GM18511 (cell line): ENCODE data around the gene ZNF248.

Source experiments
- ATAC-seq: cut with Tn5 transposase; IDR thresholded peaks from one replicate; pipeline ENCODE4 v1.9.1; 2021; ENCODE audit warnings: mild to moderate bottlenecking, moderate library complexity; ENCODE audit not compliant: unreplicated experiment

The ZNF248 gene

GRCh38 chr10:37826806-37827205 is 30.6 kb downstream of the ZNF248 start:
- no peak for ATAC-seq

DNA sequence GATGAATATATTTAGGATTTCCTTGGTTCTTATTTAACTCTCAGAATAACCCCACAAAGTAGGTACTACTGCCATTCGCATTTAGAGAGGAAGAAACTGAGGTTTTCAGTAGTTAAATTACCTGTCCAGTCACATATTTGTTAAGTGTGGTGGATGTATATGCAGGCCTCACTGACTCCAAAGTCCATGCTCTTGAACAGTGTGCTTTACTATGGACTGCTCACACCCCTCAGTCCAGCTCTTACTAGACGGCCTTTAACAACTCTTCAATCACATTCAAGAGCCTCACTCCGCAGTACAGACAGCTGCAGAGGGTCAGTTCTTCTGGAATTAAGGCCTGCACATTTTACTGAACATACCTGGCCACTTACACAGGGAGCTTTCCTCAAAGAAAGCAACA is 36.2 kb downstream of the ZNF248 start:
- no peak for ATAC-seq

- no peak for ATAC-seq
These were observed 37.6 kb downstream of the ZNF248 start for GRCh38 chr10:37819797-37820196.

- ATAC-seq = no peak
These were observed 41.1 kb downstream of the ZNF248 start for GRCh38 chr10:37816290-37816689.

DNA sequence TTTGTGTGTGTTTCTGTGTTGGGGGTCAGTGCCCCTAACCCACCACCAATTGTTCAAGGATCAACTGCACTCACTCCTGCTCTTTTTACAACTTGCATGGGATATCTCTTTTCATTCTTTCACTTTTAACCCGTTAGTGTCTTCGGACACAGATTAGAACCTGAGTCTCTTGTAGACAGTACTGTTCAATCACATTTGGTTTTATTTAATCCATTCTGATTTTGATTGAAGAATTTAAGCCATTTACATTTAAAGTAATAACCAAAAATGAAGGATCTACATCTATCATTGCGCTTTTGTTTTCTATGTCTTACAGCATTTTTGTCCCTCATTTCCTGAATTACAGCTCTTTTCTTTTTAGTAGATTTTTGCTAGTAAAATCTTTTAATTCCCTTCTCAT is 43.6 kb downstream of the ZNF248 start:
- no peak for ATAC-seq

DNA sequence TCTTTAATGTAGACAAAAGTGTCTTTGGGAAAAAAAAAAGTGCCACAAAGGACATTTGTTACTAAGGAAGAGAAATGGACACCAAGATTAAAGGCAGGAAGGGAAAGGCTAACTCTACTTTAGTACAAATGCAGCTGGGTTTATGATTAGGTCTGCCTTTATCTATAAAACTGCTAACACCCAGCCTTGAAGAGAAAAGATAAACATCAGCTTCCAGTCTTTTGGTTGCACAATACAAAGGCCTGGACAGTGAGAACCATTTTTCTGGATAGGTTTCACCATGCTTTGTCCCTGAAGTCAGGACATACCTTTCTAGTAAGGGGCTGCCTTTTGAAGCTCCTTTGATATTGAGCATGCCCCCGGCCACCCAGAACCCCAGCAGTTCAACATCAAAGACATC is 45.1 kb downstream of the ZNF248 start:
- no peak for ATAC-seq

DNA sequence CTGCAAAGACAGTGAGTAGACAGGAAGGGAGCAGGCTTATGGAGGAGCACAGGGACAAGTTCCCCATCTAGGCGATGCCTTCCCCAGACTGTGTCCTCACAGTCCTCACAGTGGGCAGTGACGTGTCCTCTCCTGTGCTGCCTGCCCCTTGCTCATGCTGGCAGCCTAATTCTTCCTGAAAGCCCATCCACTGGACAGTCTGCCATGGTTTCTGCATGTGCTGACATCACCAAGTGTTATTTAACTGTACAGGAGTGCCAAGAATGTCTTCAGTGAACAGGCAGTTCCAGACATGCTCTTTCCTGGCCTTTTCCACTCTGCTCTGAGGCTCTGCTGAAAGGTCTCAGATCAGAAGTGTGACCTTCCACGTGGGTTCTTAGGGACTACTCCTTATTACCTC is 54.1 kb downstream of the ZNF248 start:
- no peak for ATAC-seq

DNA sequence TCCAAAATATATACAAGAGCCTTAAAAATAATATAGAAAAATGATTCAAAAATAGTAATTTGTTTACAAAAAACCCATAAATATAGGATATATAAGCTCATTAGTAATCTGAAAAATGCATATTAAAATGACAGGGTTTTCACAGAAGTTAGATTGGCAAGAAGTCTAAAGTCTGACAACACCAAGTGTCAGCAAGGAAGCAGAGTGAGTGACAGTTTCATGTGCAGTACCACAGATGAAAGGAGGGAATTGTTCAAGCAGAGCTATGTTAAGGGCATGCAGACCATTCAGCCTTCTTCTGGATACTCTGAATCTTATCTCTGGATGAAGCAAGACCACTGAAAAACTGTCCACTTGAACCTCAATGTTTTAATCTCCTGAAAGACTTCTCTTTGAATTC is 55.9 kb downstream of the ZNF248 start:
- no peak for ATAC-seq

DNA sequence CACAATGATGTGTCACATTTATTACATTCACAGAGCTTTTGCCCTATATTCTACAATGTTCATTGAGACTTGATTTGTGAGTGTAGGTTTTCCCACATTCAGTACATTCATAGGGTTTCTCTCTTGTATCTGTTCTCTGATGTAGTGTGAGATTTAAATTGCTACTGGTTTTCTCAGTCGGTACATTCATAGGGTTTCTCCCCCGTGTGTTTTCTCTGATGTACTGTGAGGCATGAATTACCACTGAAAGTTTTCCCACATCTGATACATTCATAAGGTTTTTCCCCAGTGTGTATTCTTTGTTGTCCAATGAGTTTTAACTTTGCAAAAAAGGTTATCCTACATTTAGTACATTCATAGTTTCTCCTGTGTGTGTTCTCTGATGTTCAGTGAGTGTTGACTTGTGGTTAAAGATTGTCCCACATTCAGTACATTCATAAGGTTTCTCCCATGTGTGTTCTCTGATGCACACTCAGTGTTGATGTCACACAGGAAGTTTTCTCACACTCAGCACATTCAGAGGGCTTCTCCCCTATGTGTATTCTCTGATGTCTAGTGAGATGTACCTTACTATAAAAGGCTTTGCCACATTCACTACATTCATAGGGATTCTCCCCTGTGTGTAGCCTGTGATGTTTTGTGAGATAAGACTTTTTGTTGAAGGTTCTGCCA is 63.0 kb downstream of the ZNF248 start:
- no peak for ATAC-seq

GRCh38 chr10:37789590-37789989 is 67.8 kb downstream of the ZNF248 start:
- no peak for ATAC-seq

DNA sequence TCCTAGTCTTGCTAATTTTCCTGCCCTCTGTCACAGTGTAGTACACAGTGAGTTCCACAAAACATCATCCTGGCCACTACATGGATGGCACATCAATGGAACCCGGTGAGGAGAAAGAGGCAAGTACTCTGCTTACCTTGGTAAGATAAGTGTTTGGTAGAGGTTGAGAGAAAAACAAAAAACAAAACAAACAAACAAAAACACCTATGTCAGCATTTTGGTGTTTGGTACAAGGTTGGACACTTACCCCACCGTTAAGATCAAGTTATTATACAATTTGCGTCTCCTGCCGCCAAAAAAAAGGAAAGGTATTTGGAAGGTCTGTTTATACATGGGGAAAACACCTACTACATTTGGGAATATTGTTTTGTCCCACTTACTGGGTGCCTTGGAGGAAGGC is 72.7 kb downstream of the ZNF248 start:
- ATAC-seq = no peak

DNA sequence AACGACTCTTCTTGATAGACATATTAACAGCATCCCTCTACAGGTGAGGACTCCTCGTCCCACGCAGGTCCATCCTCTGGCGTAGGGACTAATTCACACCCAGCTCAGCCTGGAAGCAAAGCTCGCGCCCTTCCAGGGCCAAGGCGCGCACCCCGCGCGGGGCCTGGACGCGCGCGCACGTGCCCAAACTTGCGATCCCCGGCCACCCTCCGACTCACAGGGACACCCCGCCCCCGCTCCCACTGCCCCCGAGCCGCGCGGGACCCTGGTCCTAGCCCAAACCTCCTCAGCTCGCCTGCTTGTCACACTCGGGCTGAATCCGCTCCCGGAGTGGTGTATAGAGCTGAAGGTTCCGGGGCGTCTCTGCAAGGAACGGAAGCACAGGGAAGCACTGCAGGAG is 76.9 kb downstream of the ZNF248 start:
- ATAC-seq = no peak

DNA sequence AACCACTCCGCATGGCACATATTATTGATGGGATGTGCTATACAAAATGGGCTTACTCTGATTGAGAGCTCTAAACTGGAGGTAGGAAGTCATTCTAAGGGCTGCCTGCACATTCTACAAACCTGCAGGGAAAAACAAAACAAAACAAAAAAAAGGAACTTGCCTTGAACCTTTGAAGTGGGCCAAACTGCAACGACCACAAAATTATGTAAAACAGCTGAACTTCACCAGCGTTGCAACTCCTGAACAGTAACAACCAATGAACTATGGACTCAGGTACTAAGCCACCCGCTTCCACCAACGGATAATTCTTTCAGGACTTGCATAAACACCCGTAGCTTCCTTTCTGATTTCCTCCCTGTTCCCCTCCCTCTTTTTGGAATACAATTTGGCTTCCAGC is 80.4 kb downstream of the ZNF248 start:
- no peak for ATAC-seq

GRCh38 chr10:37775612-37776011 is 81.8 kb downstream of the ZNF248 start:
- no peak for ATAC-seq

GRCh38 chr10:37774351-37774750 is 83.1 kb downstream of the ZNF248 start:
- ATAC-seq = no peak

DNA sequence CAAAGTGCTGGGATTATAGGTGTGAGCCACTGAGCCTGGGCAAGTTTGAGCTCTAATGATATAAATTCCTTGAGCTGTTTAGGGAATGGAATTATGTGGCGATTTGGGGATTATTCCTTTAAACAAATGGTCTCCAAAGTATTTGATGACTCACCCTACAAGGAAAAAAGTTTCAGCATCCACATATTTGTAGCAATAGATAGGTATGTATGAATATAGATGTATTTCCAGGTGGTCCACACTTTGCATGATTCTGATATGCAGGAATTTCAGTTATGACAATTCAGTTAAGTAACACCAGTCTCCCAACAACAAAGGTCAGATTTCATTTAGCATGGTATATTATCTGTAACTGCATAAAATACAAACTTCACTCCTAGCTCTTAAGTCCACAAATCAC is 92.2 kb downstream of the ZNF248 start:
- ATAC-seq = no peak

GRCh38 chr10:37763132-37763531 is 94.3 kb downstream of the ZNF248 start:
- no peak for ATAC-seq

- no peak for ATAC-seq
These were observed 95.1 kb downstream of the ZNF248 start for GRCh38 chr10:37762287-37762686.

DNA sequence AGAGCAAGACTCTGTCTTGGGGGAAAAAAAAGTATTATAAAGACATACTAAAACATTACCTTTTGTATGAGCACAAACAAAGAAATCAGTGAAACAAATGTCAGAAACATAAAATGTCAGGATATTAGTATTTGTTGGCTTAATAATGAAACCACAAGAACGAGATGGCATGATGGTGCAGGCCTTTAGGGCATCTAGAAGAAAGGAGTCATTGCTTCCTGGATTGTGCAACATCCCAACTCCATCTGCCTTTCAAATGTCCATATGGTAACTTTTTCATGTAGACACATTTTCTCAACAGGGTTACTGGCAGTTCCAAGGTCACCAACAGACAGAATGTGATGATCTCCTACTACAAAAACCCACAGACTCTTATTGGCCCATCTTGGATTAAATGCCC is 96.6 kb downstream of the ZNF248 start:
- ATAC-seq = no peak

GRCh38 chr10:37758074-37758473 is 99.3 kb downstream of the ZNF248 start:
- ATAC-seq = no peak

GRCh38 chr10:37754538-37755323 is 102.7 kb downstream of the ZNF248 start:
- ATAC-seq = peak; percentile 64

GRCh38 chr10:37752334-37752875 is 105.0 kb downstream of the ZNF248 start:
- ATAC-seq = no peak
